NCI-H226 (cell line): Measurements from ENCODE around the gene BIRC3.

Experiments used
- DNase-seq: peaks from one replicate; pipeline ENCODE4 v3.0.0-alpha.2; 2015

Gene BIRC3

DNA sequence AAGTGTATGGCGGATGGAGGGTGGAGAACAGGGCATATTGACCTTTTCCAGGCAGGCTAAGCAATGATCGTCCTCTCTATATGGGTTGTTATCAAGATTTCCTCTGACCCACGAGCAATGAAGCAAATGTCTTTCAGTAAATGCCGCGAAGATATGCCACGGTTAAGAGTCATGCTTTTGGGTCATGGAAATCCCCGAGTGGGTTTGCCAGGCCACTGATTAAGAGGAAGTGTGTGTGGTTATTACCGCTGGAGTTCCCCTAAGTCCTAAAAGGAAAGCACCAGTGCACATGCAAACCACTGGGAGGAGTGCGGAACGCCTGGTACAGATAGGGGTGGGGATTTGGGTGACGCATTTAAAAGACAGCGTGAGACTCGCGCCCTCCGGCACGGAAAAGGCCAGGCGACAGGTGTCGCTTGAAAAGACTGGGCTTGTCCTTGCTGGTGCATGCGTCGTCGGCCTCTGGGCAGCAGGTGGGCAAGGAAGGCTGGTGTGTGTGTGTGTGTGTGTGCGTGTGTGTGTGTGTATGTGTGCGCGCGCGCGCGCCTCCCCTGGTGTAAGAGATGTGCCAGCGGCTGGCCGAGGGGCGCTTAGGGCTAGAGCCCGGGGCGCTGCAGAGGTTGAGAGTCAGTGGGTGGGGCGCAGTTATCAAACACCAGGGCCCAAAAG is at the start of gene BIRC3:
TSS of gene BIRC3 (plus strand) at position 386 of the 669 bp plus-strand sequence. CDS start 7,026 bp downstream, outside the sequence.
- DNase-seq, result peak; percentile 98

DNA sequence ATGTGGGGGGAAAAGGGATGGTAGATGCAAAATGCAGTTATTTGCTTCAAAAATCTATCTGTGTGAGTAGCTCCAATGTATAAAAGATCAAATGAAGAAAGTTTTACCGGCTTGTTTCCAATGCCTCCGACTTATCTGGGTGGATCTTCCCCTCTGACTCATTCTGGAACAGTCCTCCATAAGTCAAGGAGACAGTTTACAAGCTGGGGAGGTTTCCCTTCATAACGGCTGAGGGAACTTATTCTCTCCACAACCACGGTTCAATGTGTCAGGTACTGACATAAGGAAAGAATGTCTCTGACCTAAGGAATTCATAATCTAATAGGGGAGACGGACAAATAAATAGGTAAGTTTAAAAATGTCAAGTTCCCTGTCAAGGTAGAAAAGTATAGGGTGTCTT is 49.7 kb upstream of the BIRC3 start:
- DNase-seq, result peak; percentile 72

DNA sequence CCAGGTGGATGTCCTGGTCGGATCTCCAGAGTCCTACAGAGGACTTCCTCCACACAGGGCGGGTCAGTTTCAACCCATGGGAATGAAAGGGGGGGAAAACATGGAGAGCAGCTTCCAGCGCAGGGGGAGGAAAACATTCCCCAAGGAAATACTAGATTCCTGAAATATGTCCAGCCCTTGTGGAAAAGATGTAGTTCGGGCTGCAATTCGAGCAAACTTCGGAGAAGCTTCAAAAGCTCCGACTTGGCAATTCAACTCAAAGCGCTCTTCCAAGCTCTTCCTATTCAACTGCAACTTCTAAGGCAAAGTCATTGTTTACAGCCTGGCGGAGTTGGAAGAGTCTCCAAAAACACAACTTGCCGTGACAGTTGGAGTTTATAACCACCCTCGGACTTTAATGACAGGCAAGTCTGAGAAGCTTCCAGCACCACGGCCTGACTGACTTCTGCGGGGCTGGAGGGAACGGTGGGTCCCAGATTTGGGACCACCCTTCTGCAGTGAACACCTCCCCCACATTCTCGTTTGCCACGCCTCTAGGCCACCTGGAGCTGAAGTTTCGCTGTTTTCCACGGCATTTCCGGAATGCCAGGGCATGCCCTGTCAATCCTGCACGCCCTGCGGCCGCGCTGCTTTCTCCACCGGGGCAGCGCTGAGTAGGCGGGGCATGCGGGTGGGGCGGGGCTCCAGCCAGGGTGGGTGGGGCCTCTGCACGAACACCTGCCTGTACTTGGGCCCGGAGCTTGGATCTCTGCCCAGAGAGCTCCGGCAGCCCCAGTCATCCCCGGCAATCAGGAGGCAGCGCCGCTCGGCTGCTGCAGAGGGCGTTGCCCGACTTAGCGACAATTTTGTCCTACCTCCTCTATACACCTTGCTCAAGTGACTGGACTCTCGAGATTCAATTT is 49.0 kb upstream of the BIRC3 start:
- DNase-seq, result peak; percentile 85

DNA sequence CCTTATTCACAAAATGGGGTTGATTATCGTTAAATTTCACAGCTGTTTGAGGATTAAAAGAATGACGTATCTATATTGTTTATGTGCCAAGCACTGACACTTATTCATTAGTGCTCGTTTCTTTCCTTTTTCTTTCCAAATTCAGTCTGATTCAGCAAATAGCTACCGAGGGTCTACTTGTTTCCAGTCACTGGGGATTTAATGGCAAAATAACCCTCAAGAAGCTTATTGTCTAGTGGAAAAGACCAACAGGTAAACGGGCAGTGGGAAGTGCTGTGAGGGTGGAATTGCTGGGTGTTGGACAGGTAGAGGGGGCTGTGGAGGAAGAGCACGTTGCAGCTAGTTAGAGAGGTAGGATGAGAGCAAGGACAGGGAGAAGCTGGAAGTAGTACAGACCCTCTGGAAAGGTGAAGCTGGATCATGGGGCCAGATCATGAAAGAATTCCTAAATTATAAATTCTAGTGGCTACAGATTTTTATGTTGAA is 48.3 kb upstream of the BIRC3 start:
- no peak for DNase-seq

DNA sequence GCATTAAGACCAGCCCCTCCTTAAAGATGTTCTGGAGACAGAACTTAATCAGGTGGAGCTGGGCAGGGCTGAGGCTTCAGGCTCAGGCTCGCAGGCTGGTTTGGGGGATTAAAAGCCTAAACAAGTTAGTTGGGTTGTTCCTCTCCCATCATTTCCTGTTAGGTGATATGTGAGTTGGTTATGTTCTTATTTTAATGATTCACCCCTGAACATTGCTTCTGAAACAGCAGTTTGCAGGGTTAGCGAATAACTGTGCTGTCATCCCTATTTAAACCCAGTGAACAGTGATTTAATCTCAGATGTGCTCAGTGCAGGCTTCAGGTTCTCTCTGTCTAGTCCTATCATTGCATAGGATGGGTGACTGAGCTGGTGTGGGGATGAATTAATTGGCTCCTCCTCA is 47.4 kb upstream of the BIRC3 start:
- DNase-seq, result peak; percentile 59

DNA sequence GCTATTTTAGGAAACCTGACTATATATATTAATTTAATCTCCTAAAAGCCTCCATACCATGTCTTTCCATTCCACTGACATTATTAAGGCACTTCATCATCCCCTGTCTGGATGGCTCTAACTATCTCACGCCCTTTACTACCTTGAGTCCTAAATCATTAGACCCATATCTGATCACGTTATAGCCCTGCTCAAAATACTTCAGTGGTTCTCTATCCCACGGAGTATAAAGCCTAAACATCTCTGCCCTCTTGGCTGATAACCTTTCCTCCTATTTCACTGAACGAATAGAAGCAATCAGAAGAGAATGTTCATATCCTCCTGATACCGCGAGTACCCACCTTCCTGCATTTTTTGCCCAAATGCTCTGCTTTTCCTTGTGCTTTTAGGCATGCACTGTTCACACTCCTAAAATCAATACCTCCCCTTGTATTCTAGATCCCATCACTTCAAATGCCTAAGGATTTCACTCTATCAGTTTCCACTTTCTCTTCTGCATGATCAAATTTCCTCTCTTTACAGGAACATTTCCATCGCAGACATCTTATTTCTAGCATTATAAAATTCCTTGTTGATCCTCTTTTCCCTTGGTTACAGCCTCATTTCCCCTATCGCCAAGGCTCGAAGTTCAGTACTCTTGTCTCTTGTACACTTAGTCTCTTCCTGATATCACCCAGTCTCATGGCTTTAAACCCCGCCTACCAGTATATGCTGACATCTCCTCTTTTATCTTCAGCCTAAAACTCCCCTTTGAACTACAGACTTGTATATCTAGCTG is 45.0 kb upstream of the BIRC3 start:
- DNase-seq, result no peak

DNA sequence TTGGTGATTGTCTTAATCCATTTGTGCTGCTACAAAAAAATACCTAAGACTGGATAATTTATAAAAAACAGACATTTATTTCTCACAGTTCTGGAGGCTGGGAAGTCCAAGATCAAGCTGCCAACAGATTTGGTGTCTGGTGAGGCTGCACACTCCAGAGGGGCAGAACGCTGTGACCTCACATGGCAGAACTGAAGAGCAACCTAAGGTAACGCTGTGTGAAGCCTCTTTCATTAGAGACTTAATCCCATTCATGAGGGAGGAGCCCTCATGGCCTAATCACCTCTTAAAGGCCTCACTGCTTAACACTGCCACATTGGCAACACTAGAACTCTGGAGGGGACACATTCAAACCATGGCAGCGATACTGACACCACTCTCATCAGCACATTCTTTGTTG is 42.7 kb upstream of the BIRC3 start:
- no peak for DNase-seq

DNA sequence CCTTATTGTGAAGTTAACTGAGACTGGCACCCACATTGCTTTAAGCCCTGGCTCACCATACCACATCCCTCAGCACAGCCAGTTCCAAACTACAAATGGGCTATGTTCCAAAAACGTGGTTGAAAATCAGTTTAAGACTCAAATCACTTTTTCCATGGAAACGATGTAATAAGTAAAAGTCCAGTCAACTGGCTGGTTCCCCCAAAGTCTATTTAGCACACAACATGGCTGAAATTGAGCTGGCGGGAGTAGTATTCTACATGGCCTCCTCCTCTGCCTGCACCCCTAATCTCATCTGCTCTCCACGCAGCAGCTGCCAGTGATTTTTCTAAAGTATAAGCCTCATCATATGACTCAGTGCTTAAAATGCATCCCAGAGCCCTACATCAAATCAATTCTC is 40.9 kb upstream of the BIRC3 start:
- no peak for DNase-seq

DNA sequence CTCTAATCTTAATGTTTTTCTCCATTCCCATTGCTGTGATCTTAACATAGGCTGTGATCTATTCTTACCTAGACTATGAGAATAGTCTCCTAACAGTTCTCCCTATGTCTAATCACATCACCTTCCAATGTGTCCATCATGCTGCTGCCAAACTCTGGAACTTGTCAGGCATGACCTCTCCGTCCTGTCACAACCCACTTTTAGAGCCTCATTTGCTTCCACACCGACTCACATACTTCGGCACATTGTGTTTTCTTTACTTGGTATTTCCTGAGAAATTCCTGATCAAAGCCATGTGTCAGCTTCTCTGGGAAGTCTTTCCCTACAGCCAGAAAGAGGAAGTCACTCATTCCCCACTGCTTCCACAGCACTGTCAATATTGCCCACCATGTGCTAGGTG is 40.5 kb upstream of the BIRC3 start:
- DNase-seq, result no peak

DNA sequence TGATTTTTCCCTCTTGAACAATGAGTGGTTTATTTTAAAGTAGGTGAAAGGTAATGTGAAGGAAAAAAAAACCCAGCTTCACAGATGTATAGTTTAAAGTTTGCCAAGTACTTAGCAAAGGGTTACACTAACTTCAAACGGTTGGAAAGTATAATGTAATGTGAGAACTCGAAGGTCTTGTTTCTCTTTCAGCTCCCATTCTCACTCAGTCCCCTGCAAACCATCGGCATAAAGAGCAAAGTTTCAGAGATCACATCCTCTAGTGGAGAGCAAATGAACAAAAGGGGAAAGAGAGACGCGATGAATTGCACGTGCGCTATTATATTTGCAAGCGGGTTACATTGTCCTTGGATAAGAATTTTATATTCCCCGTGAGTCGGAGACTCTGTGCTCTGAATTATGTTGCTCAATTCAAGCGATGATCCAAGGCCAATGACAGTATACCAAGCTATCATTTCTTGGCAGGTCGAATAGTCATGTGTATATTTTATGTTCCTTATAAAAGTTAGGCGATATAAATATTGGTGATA is 37.6 kb upstream of the BIRC3 start:
- no peak for DNase-seq

DNA sequence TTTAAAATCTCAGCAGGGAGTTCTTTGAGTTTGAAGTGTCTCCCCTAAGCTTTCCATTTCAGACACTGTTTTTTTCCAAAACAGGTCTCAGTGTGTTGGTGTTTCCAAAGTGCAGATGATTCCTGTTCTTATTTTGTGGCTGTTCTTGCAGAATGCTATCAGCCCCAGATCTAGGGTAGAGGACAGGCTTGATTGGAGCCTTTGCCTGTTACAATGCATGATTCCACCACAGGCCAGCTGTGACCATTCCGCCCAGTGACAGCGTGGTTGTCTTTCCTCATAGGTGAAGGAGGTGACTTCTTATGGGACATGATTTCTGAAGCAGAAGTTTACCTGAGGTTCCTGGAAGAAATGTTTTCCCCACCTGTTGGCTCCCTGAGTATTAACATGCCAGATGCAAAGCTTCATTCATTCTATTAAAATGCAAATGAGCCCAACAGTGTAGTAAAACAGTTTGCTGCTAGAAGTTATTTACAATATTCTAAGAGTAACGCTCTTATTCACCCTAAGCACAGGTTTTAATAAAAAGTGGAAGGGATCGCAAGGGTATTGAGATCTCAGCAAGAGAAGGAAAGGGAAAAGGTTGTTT is 36.9 kb upstream of the BIRC3 start:
- no peak for DNase-seq

DNA sequence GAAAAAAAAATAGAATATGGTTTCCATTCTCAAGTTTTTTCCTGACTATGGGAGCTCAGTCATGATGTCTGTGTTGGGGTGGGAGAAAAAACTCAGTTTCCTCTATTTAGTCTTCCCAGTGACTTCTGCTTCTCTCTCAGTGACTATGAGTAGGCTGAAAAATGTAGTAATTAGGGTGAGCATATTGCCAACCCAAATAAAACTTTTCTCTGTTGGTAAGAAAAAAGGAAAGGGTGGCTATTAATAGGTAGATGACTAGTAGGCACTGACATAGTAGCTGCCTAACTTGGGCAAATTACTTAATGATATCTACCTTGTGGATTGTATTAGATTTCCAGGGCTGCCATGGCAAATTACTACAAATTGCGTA is 34.2 kb upstream of the BIRC3 start:
- DNase-seq, result no peak

DNA sequence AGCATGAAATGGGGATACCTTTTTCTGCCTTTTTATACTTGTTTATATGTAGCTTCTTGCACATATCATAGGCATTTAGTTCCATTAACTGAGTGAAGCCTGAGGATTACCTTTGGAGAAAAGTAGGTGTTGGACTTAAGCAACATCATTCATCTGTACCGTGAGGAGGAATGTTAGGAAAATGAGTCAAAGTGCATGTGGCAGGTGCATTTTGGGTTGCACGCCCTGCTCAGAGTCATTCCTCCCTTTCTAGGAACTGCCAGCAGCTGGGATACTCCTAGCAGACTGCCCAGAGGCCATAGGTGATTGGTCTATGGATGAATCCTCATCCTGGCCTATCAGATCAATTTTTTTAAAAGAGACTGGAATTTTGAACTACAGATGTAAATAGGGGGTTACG is 33.3 kb upstream of the BIRC3 start:
- DNase-seq, result no peak

DNA sequence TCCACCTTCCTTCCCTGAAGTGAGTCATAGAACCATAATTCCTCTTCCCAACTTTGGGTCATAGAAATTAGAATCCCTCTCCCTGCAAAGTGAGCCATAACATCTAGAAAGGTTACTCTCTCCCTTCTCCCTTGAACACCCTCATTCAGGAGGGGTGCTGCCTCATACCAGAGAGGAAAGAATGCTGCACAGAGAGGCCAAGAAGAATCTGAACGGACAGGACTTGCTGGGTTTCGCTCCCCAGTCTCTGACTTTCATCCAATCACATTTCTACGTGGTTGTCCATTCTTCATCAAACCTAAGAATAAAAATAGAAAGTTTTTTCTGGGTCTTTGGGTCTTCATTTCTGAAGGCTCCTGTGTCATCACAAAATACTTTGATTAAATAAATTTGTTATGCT is 31.0 kb upstream of the BIRC3 start:
- DNase-seq, result no peak

DNA sequence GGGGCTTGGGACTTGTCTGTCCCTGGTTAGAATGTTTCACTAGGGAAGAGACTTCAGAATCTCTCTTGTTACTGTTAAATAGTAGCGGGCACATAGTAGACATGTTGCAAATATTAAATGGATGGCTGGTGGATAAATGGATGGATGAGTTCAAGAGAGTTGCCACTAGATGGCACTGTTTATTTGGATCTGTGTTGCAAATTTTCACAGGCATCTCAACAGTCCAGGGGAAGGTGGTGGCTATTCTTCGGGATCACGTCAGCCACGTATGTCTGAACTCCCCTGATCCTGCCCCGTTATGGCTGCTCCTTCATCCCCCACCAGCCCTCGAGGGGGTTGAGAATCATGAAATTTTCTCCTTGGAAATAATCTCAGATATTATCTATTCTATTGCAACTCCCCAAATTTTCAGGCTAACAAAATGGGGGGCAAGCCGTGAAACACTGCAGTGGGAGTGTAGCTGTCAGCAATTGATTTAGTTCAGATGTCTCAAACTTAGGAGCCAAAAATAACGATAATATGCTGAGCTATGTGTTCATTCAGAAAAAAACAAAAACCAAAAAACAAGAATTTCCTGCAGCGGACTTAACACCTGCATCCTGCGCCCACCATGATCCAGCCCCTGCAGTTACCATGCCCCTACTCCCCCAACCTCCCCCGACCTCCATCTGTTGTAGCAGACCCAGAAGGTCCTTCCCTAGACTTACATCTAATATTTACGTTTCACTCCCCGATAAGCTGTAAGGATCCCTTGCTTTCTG is 29.1 kb upstream of the BIRC3 start:
- DNase-seq, result peak; percentile 56

DNA sequence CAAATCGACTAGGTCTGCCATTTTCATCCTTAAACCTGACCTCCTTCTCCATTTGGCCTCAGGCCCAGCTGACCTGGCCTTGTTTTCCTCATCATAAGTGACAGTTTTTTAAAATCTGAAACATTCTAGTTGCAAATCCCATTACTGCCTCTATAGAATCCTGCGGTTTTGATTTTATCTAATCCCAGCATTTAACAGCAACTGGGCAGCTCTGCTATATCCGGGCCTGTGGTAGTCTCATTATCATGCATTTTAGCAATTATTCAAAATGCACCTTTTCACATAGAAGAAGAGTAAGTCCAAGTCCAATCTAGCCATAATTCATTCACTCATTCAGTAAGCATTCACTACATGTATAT is 28.6 kb upstream of the BIRC3 start:
- no peak for DNase-seq

DNA sequence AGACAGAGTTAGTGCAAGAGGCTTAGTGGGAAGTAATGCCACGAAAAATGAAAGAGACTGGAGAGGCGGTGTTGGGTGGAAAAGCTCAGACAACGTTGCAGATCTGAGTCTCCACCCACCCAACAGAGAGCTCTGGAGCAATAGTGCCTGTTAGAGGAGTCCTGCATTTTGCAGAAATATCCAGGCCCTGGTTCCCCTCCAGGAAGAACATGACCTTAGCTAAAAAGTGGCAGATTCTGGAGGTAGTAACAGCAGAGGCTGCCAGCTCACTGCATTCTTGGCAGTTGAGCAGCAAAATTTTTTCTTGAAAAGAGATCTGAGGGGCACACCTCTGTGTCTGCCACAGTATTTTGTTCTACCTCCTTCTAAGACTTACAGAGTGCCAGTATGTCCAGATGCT is 27.7 kb upstream of the BIRC3 start:
- DNase-seq, result no peak

DNA sequence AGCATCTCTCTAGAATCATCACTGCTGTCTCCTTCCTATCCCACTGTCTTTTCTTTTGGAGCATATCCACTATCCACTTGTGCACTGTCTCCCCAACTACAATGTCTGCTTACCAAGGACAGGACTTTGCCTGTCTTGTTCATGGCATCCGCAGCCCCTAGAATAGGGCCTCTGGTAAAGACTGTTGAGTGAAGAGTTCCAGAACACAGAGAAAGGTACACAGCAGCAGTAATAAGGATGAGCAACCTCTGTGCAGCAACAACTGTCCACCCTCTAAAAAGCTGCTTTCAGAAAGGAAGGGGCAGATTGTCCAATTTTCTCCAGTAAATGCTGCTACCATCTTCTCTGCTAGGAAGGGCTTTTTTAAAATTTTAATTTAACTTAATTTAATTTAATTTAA is 25.5 kb upstream of the BIRC3 start:
- no peak for DNase-seq

DNA sequence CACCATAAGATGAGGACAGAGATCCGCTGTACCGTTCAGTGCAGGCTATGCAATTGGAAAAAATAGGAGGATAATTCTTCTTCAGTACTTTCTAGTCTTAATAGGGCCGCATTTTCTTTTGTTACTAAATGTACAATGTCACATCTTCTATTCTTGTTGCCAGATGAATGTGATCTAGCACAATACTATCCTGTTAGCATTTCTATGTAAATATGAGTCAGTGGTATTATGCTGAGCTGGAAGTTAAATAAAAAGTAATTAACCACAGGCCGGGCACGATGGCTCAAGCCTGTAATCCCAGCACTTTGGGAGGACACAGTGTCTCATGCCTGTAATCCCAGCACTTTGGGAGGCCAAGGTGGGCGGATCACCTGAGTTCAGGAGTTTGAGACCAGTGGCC is 24.4 kb upstream of the BIRC3 start:
- DNase-seq, result no peak

DNA sequence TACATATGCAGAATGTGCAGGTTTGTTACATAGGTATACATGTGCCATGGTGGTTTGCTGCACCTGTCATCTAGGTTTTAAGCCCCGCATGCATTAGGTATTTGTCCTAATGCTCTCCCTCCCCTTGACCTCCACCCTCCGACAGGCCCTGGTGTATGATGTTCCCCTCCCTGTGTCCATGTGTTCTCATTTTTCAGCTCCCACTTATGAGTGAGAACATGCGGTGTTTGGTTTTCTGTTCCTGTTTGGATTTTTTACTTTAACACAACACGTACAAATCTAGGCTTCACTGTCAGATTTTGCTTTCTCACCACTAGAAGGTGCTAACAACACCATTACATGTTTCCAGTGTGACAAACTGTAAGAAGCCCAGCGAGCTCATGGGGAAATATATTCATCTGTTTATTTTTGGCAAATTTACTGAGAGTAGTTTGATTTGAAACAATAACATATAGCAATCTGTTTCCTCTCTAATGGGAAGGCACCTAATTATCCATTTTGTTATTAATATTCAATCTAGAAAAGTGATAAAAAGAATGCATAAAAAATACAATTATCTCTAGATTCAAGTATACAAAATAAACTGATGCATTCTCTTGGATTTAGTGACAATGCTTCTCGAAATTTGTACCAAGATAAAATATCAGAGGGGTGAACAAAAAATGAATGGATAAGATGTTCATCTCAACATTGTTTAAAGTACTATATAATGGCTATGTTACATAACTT is 23.2 kb upstream of the BIRC3 start:
- peak; percentile 45 for DNase-seq

DNA sequence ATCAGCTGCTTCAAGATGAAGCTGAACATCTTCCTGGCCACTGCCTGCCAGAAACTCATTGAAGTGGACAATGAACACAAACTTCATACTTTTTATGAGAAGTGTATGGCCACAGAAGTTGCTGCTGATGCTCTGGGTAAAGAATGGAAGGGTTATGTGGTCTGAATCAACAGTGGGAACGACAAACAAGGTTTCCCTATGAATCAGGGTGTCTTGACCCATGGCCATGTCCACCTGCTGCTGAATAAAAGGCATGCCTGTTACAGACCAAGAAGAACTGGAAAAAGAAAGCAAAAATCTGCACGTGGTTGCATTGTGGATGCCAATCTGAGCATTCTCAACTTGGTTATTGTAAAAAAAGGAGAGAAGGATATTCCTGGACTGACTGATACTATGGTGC is 22.2 kb upstream of the BIRC3 start:
- no peak for DNase-seq
